ENCODE data around the gene PVALB. TPM values are rescaled to one million over a fixed set of nuclear protein-coding genes. Genes with fewer than 3 reads are reported as not detected.

Gene PVALB
- polyA plus RNA-seq, 2 of the 4 experiments (the other 2 are of a cell fraction) = not detected

GRCh38 chr22:36809351-36809750, 7.5 kb downstream of the PVALB start:
- Histone ChIP-seq H3K4me2 (no peak overlapping the region), H3K4me3 (no peak overlapping the region), H3K27ac (no peak overlapping the region), H3K4me1 (no peaks in the 10 kb centered on the region), H3K9me3 (no peaks in the 10 kb centered on the region)
- FAIRE-seq = no peak
- TF ChIP-seq ZNF302 (CRISPR knock-in tag; IDR thresholded peaks at IDR 0.05) (no peak), ZC3H11A (IDR thresholded peaks at IDR 0.05) (no peak), EHMT2 (IDR thresholded peaks at IDR 0.05; ENCODE audit: low read depth) (no peak), GATA3 (IDR thresholded peaks at IDR 0.05; ENCODE audit: borderline replicate concordance) (no peak), RFX5 (IDR thresholded peaks at IDR 0.05) (no peak), USF2 (IDR thresholded peaks at IDR 0.05) (no peak), NR3C1 (IDR thresholded peaks at IDR 0.05) (no peak), POLR2AphosphoS2 (conservative IDR thresholded peaks at IDR 0.05; ENCODE audit: low read length) (no peak), SMC3 (IDR thresholded peaks at IDR 0.05) (no peak), FOSL2 (IDR thresholded peaks at IDR 0.05) (no peak), FOSL2 (CRISPR knock-in tag; IDR thresholded peaks at IDR 0.05) (no peak), CTCF (IDR thresholded peaks at IDR 0.05) (no peak), KDM1A (IDR thresholded peaks at IDR 0.05; ENCODE audit: low read depth) (no peak), FOXS1 (CRISPR knock-in tag; IDR thresholded peaks at IDR 0.05) (no peak), CHD4 (IDR thresholded peaks at IDR 0.05; ENCODE audit: borderline replicate concordance) (no peak), E2F6 (IDR thresholded peaks at IDR 0.05; ENCODE audit: borderline replicate concordance, low read depth) (no peak), ZFP36 (IDR thresholded peaks at IDR 0.05; ENCODE audit: borderline replicate concordance, partially characterized antibody) (no peak), CBX8 (IDR thresholded peaks at IDR 0.05) (no peak)
- ATAC-seq = no peak
- CTCF ChIA-PET = interaction anchor here (3.9 kb wide), 1 partner anchor 47 kb away, joined by 19 read pairs; no protein-coding TSS in a partner anchor
- DNase-seq (ENCODE audit: low read depth in 1 of 2, low spot score in 1 of 2) = no peak
- WGBS (ENCODE audit: missing lambda C conversion rate) = 57% methylated on average over 6 of the region's 6 CpGs
- POLR2A ChIA-PET = no interaction called here

GRCh38 chr22:36808721-36809344, 8.0 kb downstream of the PVALB start:
- ChIA-PET CTCF (interaction anchor here (3.9 kb wide), 1 partner anchor 48 kb away, joined by 19 read pairs; no protein-coding TSS in a partner anchor), POLR2A (no interaction called here)
- Histone ChIP-seq H3K4me3 (no peak overlapping the region), H3K9me3 (no peaks in the 10 kb centered on the region), H3K4me2 (no peak overlapping the region), H3K27ac (no peak overlapping the region), H3K4me1 (no peaks in the 10 kb centered on the region)
- WGBS (ENCODE audit: missing lambda C conversion rate) = 58% methylated on average over 1 of the region's 1 CpG
- DNase-seq (ENCODE audit: low read depth in 1 of 2, low spot score in 1 of 2) = no peak
- no peak for ATAC-seq
- no peak for TF ChIP-seq HOXB5 (CRISPR knock-in tag; IDR thresholded peaks at IDR 0.05)
- TF ChIP-seq ZFP36 (IDR thresholded peaks at IDR 0.05; ENCODE audit: borderline replicate concordance, partially characterized antibody) = no peak
- no peak for TF ChIP-seq TP53 (CRISPR knock-in tag; IDR thresholded peaks at IDR 0.05)
- no peak for TF ChIP-seq ATOH8 (CRISPR knock-in tag; IDR thresholded peaks at IDR 0.05; ENCODE audit: low read depth)
- no peak for TF ChIP-seq MAZ (IDR thresholded peaks at IDR 0.05; ENCODE audit: borderline replicate concordance, low read depth, low read length)
- TF ChIP-seq FOXS1 (CRISPR knock-in tag; IDR thresholded peaks at IDR 0.05) = no peak
- TF ChIP-seq FOSL2 (IDR thresholded peaks at IDR 0.05) = no peak
- TF ChIP-seq FOSL2 (CRISPR knock-in tag; IDR thresholded peaks at IDR 0.05) = no peak
- no peak for TF ChIP-seq HMGXB4 (CRISPR knock-in tag; IDR thresholded peaks at IDR 0.05; ENCODE audit: borderline replicate concordance)
- TF ChIP-seq RCOR1 (IDR thresholded peaks at IDR 0.05; ENCODE audit: low read depth, low read length) = no peak
- TF ChIP-seq ZNF302 (CRISPR knock-in tag; IDR thresholded peaks at IDR 0.05) = no peak
- TF ChIP-seq CEBPB (IDR thresholded peaks at IDR 0.05) = no peak
- no peak for TF ChIP-seq HEYL (CRISPR knock-in tag; IDR thresholded peaks at IDR 0.05)
- TF ChIP-seq ZC3H11A (IDR thresholded peaks at IDR 0.05) = no peak
- TF ChIP-seq HDAC2 (IDR thresholded peaks at IDR 0.05) = no peak
- no peak for TF ChIP-seq PBX3 (IDR thresholded peaks at IDR 0.05)
- no peak for FAIRE-seq

Data from A549 (cell line).